ENCODE measurements around the gene ARHGAP28.

ARHGAP28 gene

DNA sequence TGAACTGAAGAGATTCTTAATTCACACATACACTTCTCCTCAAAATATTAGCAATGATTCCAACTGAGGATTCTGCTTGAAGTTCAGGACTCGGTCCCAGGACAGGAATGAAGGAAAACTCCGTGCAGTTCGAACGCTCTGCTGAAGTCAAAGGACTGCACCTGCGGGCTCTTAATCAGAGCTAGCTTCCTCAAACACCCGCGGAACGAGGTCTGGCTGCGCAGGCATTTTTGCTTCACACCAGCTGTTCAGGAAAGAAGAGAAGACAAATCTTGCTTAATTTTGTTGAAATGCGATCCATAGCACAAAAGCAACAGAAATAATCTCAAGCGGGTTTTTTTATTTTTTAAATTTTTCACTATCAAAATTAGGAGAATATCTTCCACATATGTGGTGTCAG, 212.5 kb downstream of the ARHGAP28 start:
- H3K9ac ChIP-seq (ENCODE audit: low read length), result no peak overlapping the region
- no peaks in the 10 kb centered on the region for H3K4me1 ChIP-seq (ENCODE audit: control insufficient read depth, low read depth, low read length)
- no peaks in the 10 kb centered on the region for H3K27me3 ChIP-seq (ENCODE audit: control insufficient read depth, insufficient read depth, low read length)
- no peak overlapping the region for H3K4me3 ChIP-seq (ENCODE audit: low read length)
- H3K27ac ChIP-seq (ENCODE audit: low read length), result no peak overlapping the region
- peaks cover 31% of the 10 kb centered on the region for H3K36me3 ChIP-seq (ENCODE audit: control insufficient read depth, low read depth, low read length)
- no peaks in the 10 kb centered on the region for H3K9me3 ChIP-seq (ENCODE audit: control insufficient read depth, low read depth, low read length)

DNA sequence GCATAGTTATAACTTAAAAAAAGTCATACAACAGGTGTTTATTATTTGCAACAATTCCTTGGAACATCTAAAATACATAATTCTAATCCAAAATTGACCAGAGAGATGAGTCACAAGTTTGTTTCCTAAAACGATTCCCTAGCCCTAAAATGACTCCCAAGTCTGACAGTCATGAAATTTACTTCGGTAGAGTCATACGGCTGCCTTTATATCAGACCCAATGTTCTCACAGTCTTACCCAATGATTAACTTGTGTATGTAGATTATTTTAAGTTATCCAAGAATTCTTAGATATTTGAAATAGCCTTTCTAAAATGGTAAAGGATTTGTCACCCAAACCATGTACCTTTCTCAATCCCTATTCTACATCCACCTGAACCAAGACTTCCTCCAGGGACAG, 213.2 kb downstream of the ARHGAP28 start:
- Histone ChIP-seq H3K27me3 (ENCODE audit: control insufficient read depth, insufficient read depth, low read length) (no peaks in the 10 kb centered on the region), H3K36me3 (ENCODE audit: control insufficient read depth, low read depth, low read length) (peaks cover 38% of the 10 kb centered on the region), H3K9me3 (ENCODE audit: control insufficient read depth, low read depth, low read length) (no peaks in the 10 kb centered on the region), H3K9ac (ENCODE audit: low read length) (no peak overlapping the region), H3K27ac (ENCODE audit: low read length) (no peak overlapping the region), H3K4me1 (ENCODE audit: control insufficient read depth, low read depth, low read length) (no peaks in the 10 kb centered on the region), H3K4me3 (ENCODE audit: low read length) (no peak overlapping the region)

DNA sequence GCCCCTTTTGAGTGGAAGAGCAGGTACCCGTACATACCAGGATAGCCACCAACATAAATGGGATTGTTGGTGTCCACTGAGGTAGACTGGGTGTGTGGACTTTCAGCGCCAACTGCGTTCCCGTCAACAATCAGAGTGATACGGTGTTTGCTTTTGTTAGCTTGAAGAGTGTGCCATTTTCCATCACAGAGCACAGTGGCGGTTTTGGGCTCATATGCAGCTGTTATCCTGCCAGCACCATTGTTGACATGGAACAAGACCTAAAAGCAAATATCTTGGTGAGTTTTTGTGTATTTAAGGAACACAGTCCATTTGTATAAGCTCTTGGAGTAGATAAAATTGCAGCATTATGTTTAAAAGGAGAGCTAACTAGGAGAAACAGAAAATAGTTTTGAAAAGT, 213.6 kb downstream of the ARHGAP28 start:
- Histone ChIP-seq H3K36me3 (ENCODE audit: control insufficient read depth, low read depth, low read length) (peaks cover 42% of the 10 kb centered on the region), H3K4me3 (ENCODE audit: low read length) (no peak overlapping the region), H3K27ac (ENCODE audit: low read length) (no peak overlapping the region), H3K9me3 (ENCODE audit: control insufficient read depth, low read depth, low read length) (no peaks in the 10 kb centered on the region), H3K9ac (ENCODE audit: low read length) (no peak overlapping the region), H3K4me1 (ENCODE audit: control insufficient read depth, low read depth, low read length) (no peaks in the 10 kb centered on the region), H3K27me3 (ENCODE audit: control insufficient read depth, insufficient read depth, low read length) (no peaks in the 10 kb centered on the region)

DNA sequence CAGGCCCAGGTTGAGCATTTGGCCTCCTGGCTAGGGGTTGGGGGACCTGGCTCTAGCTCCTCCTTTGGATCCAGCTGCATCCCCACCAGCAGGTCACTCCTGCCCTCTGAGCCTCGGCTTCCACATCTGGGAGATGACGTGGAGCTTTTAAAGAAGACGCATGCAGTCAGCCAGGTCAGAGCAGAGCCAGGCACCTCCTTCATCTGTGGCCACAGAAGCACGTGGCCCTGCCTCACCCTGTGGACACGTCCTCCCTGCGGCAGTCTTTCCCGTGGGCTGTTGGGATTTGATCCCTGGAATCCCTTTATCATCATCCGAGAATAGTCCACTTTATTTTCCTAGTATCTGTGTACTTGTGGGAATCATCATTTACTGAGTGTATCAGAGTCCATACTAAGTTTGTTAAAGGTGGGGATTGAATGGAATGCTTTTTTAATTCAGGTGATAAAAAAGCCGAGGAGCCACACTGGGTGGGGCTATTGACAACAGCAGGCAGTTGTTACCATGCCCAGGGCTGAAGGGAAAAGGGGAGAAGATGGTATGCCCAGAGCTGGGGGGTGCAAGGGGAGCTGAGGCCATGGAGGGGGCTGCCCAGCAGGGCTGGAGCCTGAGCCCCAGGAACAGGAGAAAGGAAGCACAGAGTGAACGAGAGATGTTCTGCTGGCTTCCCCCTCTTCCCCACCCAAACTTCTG, 218.0 kb downstream of the ARHGAP28 start:
- Histone ChIP-seq H3K9me3 (ENCODE audit: control insufficient read depth, low read depth, low read length) (no peaks in the 10 kb centered on the region), H3K27me3 (ENCODE audit: control insufficient read depth, insufficient read depth, low read length) (no peaks in the 10 kb centered on the region), H3K4me1 (ENCODE audit: control insufficient read depth, low read depth, low read length) (no peaks in the 10 kb centered on the region), H3K27ac (ENCODE audit: low read length) (no peak overlapping the region), H3K9ac (ENCODE audit: low read length) (no peak overlapping the region), H3K4me3 (ENCODE audit: low read length) (no peak overlapping the region), H3K36me3 (ENCODE audit: control insufficient read depth, low read depth, low read length) (peaks cover 39% of the 10 kb centered on the region)

DNA sequence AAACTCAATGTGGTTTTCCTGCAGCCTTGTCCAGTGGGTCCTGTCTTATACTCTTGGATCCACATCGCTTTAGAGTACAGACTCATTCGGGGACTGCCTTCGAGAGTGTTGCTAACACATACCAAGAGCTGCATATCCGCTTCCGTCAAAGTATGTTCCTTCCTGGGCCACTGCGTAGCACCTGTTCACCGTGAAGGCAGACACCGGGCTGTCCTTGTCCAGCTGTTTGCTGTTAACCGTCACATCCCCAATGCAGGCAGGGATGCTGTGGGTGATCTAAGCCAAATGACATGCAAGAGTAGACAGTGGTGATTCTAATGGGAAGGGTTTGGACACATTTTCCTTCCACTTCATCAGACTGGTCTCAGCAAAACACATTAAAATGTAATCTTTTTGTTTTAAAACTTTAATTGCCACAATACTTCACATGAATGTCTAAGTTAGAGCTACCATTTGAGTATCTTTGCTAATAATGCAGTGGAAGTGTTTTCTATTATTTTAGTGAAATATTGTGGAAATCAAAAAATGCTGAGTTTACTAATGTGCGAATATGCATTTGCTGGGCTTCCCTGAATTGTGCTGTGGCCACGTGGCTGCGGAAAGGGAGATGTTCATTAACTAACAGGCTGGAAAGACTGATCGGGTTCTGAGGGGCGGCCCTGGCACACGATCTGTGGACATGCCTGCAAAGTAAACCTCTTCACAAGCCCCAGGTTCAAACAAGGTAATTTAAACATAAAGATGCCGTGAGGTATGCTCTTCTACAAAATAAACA, 219.0 kb downstream of the ARHGAP28 start:
- H3K27me3 ChIP-seq (ENCODE audit: control insufficient read depth, insufficient read depth, low read length), result no peaks in the 10 kb centered on the region
- peaks cover 34% of the 10 kb centered on the region for H3K36me3 ChIP-seq (ENCODE audit: control insufficient read depth, low read depth, low read length)

DNA sequence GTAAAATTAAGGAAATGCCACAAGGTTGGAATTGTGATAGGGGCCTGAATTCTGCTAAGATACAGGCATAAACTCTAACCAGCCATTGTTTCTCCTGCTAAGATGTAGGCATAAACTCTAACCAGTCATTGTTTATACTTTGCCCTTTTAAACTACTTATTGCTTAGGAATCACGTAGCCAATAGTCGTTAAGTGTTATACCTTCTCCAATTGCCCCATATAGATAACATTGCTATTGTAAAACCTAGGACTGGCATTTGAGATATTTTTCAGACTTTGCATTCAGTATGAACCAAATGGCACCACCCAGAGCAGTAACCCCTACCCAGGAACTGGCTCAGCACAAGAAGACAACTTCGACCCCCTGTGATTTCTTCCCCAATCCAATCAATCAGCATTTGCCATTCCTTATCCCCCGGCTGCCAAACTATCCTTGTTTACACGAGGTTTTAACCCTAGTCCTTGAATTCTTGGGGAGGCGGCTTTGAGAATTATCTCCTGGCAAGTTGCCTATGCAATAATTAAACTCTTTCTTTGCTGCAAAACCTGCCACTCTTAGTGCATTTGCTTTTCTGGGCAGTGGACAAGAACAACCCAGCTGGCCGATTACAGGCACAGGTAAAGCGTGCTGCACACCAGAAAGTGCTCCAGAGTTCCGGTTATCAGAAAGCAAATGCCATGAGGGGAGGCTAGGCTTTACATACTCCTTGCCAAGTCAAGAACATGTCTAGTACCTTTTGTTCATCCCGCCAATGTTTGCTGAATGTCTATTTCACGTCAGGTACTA, 220.5 kb downstream of the ARHGAP28 start:
- Histone ChIP-seq H3K9me3 (ENCODE audit: control insufficient read depth, low read depth, low read length) (no peaks in the 10 kb centered on the region), H3K27me3 (ENCODE audit: control insufficient read depth, insufficient read depth, low read length) (no peaks in the 10 kb centered on the region), H3K27ac (ENCODE audit: low read length) (no peak overlapping the region), H3K9ac (ENCODE audit: low read length) (no peak overlapping the region), H3K4me1 (ENCODE audit: control insufficient read depth, low read depth, low read length) (no peaks in the 10 kb centered on the region), H3K36me3 (ENCODE audit: control insufficient read depth, low read depth, low read length) (peaks cover 39% of the 10 kb centered on the region), H3K4me3 (ENCODE audit: low read length) (no peak overlapping the region)

More for the DNA sequence above, 219.0 kb downstream of the ARHGAP28 start:
- H3K4me1 ChIP-seq (ENCODE audit: control insufficient read depth, low read depth, low read length), result no peaks in the 10 kb centered on the region
- no peaks in the 10 kb centered on the region for H3K9me3 ChIP-seq (ENCODE audit: control insufficient read depth, low read depth, low read length)
- no peak overlapping the region for H3K4me3 ChIP-seq (ENCODE audit: low read length)
- no peak overlapping the region for H3K27ac ChIP-seq (ENCODE audit: low read length)
- H3K9ac ChIP-seq (ENCODE audit: low read length), result no peak overlapping the region

DNA sequence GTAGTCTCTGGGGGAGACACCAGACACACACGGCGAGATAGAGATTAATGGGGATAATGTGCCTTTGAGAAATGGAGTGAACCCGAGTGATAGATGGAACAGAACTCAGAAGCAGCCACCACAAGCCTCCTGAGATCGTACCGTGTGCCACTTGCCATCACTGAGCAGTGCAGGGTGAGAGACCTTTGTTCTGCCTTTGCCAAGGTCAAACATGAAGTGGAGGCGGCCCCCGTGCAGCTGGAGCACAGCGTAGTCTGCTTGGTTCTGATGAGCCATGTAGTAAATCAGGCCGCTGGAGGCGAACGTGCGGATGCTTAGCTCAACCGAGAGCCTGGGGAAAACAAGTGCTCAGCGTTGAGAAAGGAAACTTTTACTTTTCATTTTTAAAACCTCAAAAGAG, 221.1 kb downstream of the ARHGAP28 start:
- H3K4me1 ChIP-seq (ENCODE audit: control insufficient read depth, low read depth, low read length), result no peaks in the 10 kb centered on the region
- H3K27ac ChIP-seq (ENCODE audit: low read length), result no peak overlapping the region
- no peaks in the 10 kb centered on the region for H3K9me3 ChIP-seq (ENCODE audit: control insufficient read depth, low read depth, low read length)
- no peak overlapping the region for H3K9ac ChIP-seq (ENCODE audit: low read length)
- H3K36me3 ChIP-seq (ENCODE audit: control insufficient read depth, low read depth, low read length), result peaks cover 39% of the 10 kb centered on the region
- no peaks in the 10 kb centered on the region for H3K27me3 ChIP-seq (ENCODE audit: control insufficient read depth, insufficient read depth, low read length)
- H3K4me3 ChIP-seq (ENCODE audit: low read length), result no peak overlapping the region

DNA sequence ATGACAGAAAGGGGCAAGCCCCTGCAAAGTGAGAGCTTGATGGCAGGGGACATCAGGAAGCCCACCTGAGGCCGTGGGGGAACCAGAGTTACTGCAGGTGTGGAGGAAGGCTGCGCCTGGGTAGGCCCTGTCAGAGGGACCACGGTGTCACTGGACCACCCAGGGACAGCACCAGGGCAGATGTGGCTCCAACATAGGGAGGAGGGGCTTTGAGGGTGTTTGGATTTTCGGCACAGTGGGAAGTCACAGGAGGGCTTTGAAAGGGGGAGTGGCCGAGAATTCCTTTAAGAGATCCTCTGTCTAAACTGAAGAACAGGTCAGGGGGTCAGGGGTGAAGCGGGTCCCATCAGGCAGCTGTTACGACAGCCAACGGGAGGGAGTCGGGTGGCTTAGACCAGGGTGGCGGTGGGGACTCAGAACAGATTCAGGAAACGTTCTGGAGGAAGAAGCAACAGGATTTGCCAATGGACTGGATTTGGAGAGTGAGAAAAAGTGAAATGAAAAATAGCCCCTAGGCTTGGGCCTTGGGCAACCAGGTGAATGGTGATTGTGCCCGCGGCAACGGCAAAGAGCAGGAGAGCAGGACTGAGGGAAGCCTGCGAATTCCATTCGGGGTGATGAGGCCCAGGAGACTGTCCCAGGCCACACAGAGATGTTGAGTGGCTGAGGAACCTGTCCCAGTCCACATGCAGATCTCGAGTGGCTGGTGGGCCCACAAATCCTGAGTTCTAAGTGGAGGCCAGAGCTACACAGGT, 222.0 kb downstream of the ARHGAP28 start:
- Histone ChIP-seq H3K27me3 (ENCODE audit: control insufficient read depth, insufficient read depth, low read length) (no peaks in the 10 kb centered on the region), H3K9ac (ENCODE audit: low read length) (no peak overlapping the region), H3K4me3 (ENCODE audit: low read length) (no peak overlapping the region), H3K36me3 (ENCODE audit: control insufficient read depth, low read depth, low read length) (peaks cover 48% of the 10 kb centered on the region), H3K9me3 (ENCODE audit: control insufficient read depth, low read depth, low read length) (no peaks in the 10 kb centered on the region), H3K27ac (ENCODE audit: low read length) (no peak overlapping the region), H3K4me1 (ENCODE audit: control insufficient read depth, low read depth, low read length) (no peaks in the 10 kb centered on the region)

DNA sequence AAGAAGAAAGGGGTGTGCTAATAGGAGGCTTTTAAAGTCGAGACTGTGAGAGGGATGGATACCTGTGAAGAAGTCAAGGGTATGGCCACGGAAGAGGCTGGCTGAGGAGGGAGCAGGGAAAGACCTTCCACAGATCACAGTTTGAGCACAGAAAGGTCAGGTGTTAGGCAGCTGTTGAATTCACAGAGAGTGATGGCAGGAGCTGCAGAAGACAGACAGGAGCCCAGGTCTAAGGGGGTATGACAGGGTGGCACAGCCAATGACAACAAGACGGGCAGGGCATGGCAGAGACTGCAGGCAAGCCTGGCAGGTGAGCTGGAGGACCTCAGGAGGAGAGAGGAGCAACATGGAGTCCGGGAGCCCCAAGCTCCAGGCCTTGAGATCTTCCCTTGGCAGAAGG, 225.0 kb downstream of the ARHGAP28 start:
- H3K36me3 ChIP-seq (ENCODE audit: control insufficient read depth, low read depth, low read length), result peaks cover 45% of the 10 kb centered on the region
- no peak overlapping the region for H3K4me3 ChIP-seq (ENCODE audit: low read length)
- no peaks in the 10 kb centered on the region for H3K9me3 ChIP-seq (ENCODE audit: control insufficient read depth, low read depth, low read length)
- H3K9ac ChIP-seq (ENCODE audit: low read length), result no peak overlapping the region
- H3K27ac ChIP-seq (ENCODE audit: low read length), result no peak overlapping the region
- H3K4me1 ChIP-seq (ENCODE audit: control insufficient read depth, low read depth, low read length), result no peaks in the 10 kb centered on the region
- H3K27me3 ChIP-seq (ENCODE audit: control insufficient read depth, insufficient read depth, low read length), result no peaks in the 10 kb centered on the region

DNA sequence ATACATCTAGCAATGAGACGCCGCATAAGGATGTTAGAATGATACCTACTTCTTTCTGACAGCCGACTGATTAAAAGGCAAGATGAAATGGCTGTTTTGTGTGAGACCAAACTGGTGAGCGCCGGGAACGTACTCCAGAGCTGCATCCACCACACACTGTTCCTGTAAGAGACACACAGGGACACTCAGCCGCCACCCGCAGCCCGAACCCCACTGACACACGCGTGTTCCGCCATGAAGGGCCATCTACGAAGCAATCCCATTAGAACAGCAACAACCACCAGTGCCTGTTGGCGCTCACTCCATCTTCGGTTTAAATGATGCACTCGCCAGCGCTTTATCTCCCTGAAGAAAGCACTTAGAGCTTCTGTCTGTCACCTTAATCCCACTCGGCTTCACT, 225.8 kb downstream of the ARHGAP28 start:
- H3K27me3 ChIP-seq (ENCODE audit: control insufficient read depth, insufficient read depth, low read length), result no peaks in the 10 kb centered on the region
- H3K9me3 ChIP-seq (ENCODE audit: control insufficient read depth, low read depth, low read length), result no peaks in the 10 kb centered on the region
- H3K4me1 ChIP-seq (ENCODE audit: control insufficient read depth, low read depth, low read length), result no peaks in the 10 kb centered on the region
- no peak overlapping the region for H3K4me3 ChIP-seq (ENCODE audit: low read length)
- H3K27ac ChIP-seq (ENCODE audit: low read length), result no peak overlapping the region
- H3K9ac ChIP-seq (ENCODE audit: low read length), result no peak overlapping the region
- peaks cover 49% of the 10 kb centered on the region for H3K36me3 ChIP-seq (ENCODE audit: control insufficient read depth, low read depth, low read length)

DNA sequence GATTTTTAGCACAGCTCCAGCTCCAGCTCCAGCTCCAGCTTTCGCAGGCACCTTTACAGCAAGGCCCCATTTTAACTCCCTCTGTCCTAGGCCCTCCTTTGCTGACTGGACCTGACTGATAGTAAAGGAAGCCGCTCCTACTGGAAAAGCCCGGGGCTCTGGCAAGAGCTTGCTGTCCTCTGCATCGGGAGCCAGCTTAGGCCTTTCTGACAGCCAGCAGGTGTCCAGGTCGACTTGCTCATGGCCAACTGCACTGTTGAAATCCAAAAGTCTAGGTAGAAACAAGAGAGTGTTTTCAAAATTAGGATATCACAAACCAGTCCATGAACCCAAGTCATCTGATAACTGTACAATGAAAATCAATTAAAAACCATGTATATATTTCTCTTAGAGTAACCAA, 227.0 kb downstream of the ARHGAP28 start:
- H3K9ac ChIP-seq (ENCODE audit: low read length), result no peak overlapping the region
- H3K9me3 ChIP-seq (ENCODE audit: control insufficient read depth, low read depth, low read length), result no peaks in the 10 kb centered on the region
- no peaks in the 10 kb centered on the region for H3K27me3 ChIP-seq (ENCODE audit: control insufficient read depth, insufficient read depth, low read length)
- no peak overlapping the region for H3K27ac ChIP-seq (ENCODE audit: low read length)
- H3K4me3 ChIP-seq (ENCODE audit: low read length), result no peak overlapping the region
- H3K4me1 ChIP-seq (ENCODE audit: control insufficient read depth, low read depth, low read length), result no peaks in the 10 kb centered on the region
- H3K36me3 ChIP-seq (ENCODE audit: control insufficient read depth, low read depth, low read length), result peaks cover 55% of the 10 kb centered on the region

All from iPS-18a (cell line).